AG09319 (cell line): ENCODE results near the gene ZC3H18.

ENCODE experiments used
- DNase-seq: peaks from one replicate; pipeline ENCODE4 v3.0.0-alpha.2; 2010; ENCODE audit warnings: low read depth; ENCODE audit errors: extremely low read depth
- CTCF ChIP-seq: IDR thresholded peaks from 2 replicates; pipeline ENCODE4 v1.5.1; 2011; ENCODE audit warnings: low read depth, mild to moderate bottlenecking, inconsistent platforms, low read length, moderate library complexity

ZC3H18 gene

DNA sequence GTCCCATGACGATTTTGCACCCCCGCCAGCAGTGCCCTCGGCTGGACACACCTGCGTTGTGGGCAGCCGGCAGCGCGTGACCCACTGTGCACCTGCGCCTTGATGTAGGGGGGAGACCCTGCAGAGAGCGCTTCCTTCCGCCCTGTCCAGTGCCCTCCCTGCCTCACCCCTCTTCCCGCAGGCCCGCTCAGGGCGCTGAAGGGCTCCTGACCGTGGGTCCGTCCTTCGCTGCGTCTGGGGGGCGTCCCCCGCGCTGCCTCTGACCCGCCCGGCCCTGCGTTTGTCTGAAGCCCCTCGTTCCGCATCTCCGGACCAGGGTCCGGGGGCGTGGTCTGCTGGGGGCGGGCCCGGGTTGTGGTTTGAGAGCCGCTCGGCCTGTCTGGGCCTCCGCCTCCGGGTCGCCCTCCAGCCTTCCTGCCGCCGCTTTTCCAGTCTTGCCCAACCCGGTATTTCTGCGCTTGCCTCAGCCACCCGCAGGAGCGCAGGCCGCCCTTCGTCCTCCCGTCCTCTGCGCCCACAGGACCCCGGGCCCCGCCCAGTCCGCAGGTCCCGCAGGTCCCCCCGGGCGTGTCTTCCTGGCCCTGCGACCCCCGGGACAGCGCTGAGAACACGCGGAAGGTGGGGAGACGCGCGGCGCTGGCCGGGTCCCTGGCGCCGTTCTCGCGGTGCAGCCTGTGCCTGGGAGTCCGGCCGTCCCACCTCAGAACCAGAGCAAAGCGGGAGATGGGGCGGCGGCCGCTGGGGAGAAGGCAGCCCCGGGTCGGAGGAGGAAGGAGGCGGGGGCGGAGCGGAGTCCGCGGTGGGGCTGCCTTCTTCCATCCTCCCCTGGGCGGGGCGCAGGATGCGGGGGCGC lies 64.2 kb downstream of the ZC3H18 start:
- TF ChIP-seq CTCF: no peak

GRCh38 chr16:88634994-88635670 lies 64.9 kb downstream of the ZC3H18 start:
- no peak for TF ChIP-seq CTCF
- no peak for DNase-seq

More for the DNA sequence above, 64.2 kb downstream of the ZC3H18 start:
- no peak for DNase-seq

DNA sequence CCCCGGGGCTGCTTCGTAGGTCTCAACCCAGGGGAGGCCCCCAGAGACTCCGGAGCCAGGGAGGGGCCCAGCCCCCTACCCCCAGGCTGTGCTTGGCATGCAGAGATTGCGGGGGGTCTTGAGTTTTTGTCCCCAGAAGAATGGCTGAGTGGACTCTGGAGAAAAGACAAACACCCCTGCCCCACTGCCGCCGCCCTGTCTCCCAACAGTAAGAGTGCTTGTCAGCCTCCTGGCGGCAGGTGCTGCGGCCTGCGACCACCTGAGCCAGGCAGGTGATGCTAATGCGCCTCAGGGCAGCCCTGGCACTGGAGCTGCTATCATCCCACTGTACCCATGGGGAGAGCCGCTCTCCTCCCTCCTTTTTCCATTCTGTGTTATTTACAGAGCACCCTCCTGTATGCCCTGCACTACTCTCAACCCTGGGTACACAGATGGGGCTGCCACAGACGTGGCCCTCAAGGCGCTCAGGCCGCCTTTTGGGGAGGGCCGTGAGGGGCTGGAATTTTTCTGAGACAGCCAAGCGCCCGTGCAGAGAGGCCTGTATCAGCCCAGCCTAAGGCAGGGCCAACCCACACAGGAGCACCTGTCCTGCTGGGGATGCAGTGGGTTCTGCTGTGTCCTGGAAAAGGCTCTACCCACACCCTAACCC lies 65.6 kb downstream of the ZC3H18 start:
- DNase-seq: no peak
- TF ChIP-seq CTCF: no peak

DNA sequence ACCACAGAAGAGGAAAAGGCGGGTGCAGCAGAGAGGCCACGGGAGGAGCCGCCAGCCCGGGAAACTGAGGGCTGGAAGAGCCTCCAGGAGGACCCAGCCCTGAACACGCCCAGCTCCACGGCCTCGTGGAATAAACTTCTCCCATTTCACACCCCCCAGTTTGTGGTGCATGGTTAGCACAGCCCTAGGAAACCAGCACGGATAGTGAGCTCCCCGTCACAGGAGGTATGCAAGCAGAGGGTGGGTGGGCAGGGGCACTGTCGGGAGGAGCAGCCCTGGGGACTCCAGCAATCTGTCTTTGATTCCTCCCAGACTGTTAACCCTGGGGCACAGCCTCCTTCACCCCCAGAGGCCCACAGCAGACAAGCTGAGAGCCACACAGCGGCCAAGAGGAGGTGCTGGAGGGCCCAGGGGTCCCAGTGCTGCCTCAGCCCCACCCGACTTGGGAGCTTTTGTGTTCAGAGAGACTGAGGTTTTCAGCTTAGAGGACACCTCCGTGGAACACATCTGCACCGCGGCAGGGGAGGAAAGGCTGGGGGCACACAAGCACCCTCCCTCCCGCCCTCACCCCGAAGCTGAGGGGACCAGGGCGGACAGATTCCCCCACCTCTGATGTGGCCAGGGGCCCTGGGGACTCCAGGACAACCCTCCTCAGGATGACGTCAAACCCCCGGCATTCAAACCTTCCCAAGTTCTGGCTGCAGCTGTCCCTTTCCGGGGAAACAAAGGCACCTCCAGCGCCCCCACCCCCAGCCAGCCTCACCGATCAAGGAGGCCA lies 66.5 kb downstream of the ZC3H18 start:
- DNase-seq: no peak
- no peak for TF ChIP-seq CTCF

DNA sequence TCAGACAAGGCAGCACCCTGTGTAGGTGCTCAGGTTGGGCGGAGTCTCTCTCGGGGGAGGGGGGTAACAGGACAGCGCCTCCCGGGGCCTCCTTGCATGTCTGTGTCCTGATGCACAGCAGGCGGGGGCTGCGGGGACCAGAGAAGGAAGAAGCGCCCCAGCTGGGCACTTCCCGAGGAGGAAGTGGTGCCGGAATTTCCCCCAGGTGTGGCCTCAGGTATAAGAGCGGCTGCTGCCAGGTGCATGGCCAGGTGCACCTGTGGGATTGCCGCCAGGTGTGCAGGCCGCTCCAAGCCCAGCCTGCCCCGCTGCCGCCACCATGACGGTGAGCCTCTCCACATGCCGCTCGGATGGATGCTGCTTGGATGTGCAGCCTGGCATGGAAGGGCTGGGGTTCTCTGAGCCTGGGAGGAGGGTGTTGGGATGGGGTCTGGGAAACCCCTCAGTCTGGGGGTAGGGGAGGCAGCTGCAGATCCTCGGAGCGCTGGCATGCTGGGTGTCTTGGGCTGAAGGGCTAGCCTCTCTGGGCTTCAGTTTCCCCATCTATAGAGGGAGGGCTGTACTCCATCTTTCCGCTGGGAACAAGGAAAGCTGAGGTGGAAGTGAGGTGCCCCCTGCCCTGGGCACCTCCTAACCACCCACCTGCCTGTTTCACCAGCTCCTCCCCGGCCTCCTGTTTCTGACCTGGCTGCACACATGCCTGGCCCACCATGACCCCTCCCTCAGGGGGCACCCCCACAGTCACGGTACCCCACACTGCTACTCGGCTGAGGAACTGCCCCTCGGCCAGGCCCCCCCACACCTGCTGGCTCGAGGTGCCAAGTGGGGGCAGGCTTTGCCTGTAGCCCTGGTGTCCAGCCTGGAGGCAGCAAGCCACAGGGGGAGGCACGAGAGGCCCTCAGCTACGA lies 68.4 kb downstream of the ZC3H18 start, which contains the start of gene IL17C:
TSS of gene IL17C (plus strand) at position 250 of the 908 bp plus-strand sequence. CDS start at position 320, 70 bp downstream.
- TF ChIP-seq CTCF: no peak
- DNase-seq: no peak
